Hematopoietic multipotent progenitor cell treated with erythropoietin and hydrocortisone succinate and interleukin-3 and kit ligand, for 4 days (in vitro differentiated cells): Measurements from ENCODE around the gene KIAA0586.
"Not testable (repeated sequence)": the region's sequence is repeated elsewhere in the genome, so short reads cannot be mapped to it uniquely, and the experiment has no call there.

Experiments
- DNase-seq: peaks from one replicate; pipeline ENCODE4 v3.0.0-alpha.2; 2015

KIAA0586 gene

GRCh38 chr14:58427281-58428117 is at the start of gene KIAA0586, which contains the start of gene TIMM9:
KIAA0586 (plus strand) TSS chr14:58427719; CDS start chr14:58428265, 546 bp downstream.
TIMM9 (minus strand) TSS chr14:58427531; CDS start chr14:58411945, 15,586 bp downstream.
- DNase-seq = peak; percentile 100

- DNase-seq = no peak
Observed at GRCh38 chr14:58390830-58391229, 36.7 kb upstream of the KIAA0586 start.

- DNase-seq = no peak
Observed at GRCh38 chr14:58395562-58395811, 32.0 kb upstream of the KIAA0586 start.

GRCh38 chr14:58395812-58396788 is 31.4 kb upstream of the KIAA0586 start, which contains the start of gene TOMM20L:
TOMM20L (plus strand) TSS chr14:58395930; CDS start chr14:58395958, 28 bp downstream.
- DNase-seq = peak; percentile 90

- DNase-seq = no peak
Observed at GRCh38 chr14:58397156-58397555, 30.4 kb upstream of the KIAA0586 start.

GRCh38 chr14:58398495-58398894 is 29.0 kb upstream of the KIAA0586 start:
- DNase-seq = no peak

GRCh38 chr14:58398895-58399294 is 28.6 kb upstream of the KIAA0586 start:
- no peak for DNase-seq

- no peak for DNase-seq
Observed at GRCh38 chr14:58401587-58401986, 25.9 kb upstream of the KIAA0586 start.

- DNase-seq = no peak
Observed at GRCh38 chr14:58408681-58409215, 18.8 kb upstream of the KIAA0586 start.

- DNase-seq = peak; percentile 65
Observed at GRCh38 chr14:58414845-58415244, 12.7 kb upstream of the KIAA0586 start.

- no peak for DNase-seq
Observed at GRCh38 chr14:58415636-58416547, 11.6 kb upstream of the KIAA0586 start.

- not testable (repeated sequence) for DNase-seq
Observed at GRCh38 chr14:58416934-58417333, 10.6 kb upstream of the KIAA0586 start.

- peak; percentile 85 for DNase-seq
Observed at GRCh38 chr14:58426670-58427280, 744 bp upstream of the KIAA0586 start.

- DNase-seq = peak; percentile 83
Observed at GRCh38 chr14:58428118-58428683, 682 bp downstream of the KIAA0586 start.

GRCh38 chr14:58430156-58430555 is 2.6 kb downstream of the KIAA0586 start:
- DNase-seq = peak; percentile 10

- no peak for DNase-seq
Observed at GRCh38 chr14:58439476-58439875, 12.0 kb downstream of the KIAA0586 start.

- no peak for DNase-seq
Observed at GRCh38 chr14:58444627-58445026, 17.1 kb downstream of the KIAA0586 start.

- no peak for DNase-seq
Observed at GRCh38 chr14:58455593-58456265, 28.2 kb downstream of the KIAA0586 start.

GRCh38 chr14:58460772-58461171 is 33.3 kb downstream of the KIAA0586 start:
- DNase-seq = no peak

GRCh38 chr14:58463147-58463546 is 35.6 kb downstream of the KIAA0586 start:
- no peak for DNase-seq

GRCh38 chr14:58464652-58465051 is 37.1 kb downstream of the KIAA0586 start:
- no peak for DNase-seq
